Measurements from ENCODE around the gene GRK4.
"Not testable (repeated sequence)": the region's sequence is repeated elsewhere in the genome, so short reads cannot be mapped to it uniquely, and the experiment has no call there.

The GRK4 gene

GRCh38 chr4:2930758-2931511 lies 32.4 kb upstream of the GRK4 start:
- DNase-seq (ENCODE audit: low spot score) = no peak

DNA sequence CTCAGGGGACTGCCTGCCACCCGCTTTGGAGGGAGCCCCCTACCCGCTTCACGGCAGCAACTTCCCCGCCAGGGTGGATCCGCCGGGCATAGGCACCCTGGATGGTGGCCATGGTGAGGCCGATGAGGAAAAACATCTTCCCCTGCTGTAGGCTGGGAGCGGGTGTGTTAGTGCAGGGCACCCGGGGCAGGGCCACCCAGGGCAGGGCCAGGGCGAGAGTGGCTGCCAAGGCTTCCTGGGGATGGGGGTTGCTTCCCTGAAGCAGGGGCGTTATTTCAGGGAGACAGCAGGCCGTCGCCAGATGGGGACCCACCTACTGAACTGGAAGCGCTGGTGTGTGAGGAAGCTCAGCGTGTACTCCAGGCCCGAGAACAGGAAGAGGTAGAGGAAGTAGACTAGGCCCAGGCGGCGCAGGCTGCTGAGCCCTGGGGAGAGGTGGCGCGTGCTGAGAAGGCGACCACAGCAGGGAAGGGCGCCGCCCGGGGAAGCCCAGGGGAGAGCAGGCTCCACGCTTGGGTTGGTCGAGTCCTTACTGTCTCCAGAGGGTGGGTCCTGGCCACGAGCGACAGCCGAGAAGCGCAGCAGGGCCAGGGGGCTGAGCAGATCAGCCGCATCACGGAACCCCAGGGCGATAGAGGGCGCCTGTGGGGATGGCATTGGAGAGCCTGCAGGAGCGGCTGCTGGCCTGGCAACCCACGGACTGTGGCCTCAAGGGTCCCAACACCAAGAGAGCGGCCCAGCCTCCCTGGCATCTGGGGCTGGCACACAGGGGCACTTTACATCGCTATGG lies 31.7 kb upstream of the GRK4 start:
- DNase-seq (ENCODE audit: low spot score) = no peak

DNA sequence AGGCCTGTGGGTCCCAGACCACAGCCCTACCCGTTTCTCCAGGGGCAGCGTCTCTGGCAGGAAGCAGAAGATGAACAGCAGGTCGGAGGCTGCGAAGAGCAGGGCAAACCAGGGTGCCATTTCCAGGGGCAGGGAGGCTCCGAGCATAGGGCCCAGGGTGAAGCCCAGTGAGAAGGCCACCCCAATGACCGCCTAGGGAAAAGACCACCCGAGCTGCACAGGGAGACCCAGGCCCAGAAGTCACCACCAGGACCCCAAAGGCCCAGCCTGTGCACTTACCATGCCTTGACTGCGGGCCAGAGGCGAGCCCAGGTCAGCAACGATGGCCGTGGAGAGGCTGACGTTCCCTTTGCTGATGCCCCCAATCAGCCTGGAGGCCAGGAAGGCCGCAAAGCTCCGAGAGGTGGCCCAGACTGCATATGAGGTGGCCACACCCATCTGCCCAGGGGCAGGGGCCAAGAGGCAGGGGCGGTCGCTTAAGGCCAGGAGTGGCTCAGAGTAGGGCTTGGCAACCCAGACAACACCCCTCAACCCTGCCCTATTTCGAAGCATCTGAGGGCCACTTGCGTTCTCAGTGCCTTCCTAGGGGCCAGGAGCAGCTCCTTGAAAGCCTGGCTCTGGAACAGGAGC lies 30.9 kb upstream of the GRK4 start:
- DNase-seq (ENCODE audit: low spot score) = no peak

DNA sequence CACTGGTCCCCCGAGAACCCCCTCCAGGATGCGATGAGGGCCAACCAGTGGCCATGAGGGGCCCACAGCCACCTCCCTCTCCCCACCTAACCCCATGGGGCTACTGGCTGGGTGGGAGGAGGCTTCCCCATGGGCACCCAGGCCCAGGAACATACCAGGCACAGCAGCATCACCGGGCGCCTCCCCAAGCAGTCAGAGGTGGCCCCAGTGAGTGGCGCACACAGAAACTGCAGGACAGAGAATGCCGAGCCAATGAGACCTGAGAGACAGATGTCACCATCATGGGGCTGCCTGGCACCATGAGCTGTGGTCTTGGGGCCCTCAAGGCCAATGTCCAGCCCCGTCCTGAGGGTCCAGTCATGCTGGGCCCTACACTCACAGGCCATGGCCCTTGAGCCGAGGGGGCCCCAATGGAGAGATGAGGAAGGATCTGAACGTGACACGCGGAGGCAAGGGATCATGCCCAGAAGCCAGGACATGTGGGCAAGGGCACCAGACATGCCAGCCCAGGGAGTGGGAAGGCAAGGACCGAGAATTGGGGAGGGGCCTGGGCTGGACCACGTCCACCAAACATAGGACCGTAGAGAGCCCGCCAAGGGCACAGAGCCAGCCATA lies 30.3 kb upstream of the GRK4 start:
- DNase-seq (ENCODE audit: low spot score) = no peak

DNA sequence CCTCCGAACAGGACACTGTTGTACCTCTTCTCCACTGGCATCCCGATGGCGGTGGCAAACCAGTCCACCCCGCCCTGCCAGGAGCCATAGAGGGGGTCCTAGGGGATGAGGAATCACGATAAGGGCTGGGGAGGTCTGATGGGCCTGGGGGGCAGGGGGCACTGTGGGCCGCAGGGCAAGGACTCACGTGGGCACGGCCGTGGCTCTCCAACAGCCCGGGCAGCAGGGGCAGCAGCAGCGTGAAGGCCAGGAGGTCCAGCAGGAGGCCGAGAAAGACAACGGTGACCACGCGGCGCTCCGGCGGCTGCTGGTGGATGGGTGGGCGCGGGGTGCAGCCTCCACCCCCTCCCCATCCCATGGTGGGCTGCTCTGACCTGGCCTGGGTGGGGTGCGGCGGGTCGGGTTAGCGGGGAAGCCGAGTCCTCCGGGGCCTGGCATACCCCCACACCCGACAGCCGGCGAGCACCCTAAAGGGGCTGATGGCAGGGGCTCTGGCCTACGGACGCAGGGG lies 29.8 kb upstream of the GRK4 start:
- no peak for DNase-seq (ENCODE audit: low spot score)

GRCh38 chr4:2934077-2934812 lies 29.1 kb upstream of the GRK4 start:
- DNase-seq (ENCODE audit: low spot score) = peak; percentile 65

DNA sequence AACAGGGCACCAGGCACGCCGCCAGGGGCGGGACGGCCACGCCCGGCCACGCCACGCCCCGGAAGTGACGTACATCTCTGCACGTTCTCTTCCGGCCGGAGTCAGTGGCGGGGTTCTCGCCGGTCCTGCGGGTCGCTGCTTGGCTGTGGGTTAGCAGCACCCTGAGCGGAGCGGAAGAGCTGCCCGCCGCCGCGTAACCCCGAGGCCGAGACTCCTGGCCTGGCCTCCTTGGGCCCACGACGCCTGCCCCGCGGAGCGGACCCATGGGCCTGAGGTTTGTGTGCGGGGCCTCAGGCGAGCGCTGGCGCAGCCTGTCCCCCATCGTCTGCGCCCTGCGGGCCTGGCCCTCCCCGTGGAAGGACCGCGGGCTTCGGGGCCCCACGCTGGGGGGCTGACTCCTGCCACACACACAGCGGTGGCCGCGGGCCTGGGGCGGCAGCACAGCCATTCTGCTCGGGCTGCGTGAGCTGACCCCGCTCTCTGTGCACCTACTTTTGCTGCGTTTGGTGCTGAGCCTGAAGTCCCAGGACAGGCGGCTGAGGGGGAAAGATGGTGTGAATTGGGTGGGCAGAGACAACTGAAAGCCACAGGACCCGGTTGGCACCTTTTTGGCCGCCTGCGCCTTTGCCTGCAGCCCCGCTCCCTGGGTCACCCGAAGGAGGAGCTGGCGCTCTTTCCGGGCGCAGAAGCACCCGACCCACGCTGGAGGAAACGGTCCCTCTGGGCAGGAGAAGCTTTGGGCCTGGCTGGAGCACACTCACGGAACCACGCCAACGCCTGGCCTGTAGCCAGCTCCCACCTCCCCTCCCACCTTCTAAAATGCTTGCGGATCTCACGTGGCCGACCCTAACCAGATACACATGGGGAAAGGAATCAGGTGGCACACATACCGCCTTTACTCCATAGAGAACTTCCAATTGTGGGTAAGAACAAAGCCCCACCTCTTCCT lies 28.3 kb upstream of the GRK4 start:
- peak; percentile 94 for DNase-seq (ENCODE audit: low spot score)

DNA sequence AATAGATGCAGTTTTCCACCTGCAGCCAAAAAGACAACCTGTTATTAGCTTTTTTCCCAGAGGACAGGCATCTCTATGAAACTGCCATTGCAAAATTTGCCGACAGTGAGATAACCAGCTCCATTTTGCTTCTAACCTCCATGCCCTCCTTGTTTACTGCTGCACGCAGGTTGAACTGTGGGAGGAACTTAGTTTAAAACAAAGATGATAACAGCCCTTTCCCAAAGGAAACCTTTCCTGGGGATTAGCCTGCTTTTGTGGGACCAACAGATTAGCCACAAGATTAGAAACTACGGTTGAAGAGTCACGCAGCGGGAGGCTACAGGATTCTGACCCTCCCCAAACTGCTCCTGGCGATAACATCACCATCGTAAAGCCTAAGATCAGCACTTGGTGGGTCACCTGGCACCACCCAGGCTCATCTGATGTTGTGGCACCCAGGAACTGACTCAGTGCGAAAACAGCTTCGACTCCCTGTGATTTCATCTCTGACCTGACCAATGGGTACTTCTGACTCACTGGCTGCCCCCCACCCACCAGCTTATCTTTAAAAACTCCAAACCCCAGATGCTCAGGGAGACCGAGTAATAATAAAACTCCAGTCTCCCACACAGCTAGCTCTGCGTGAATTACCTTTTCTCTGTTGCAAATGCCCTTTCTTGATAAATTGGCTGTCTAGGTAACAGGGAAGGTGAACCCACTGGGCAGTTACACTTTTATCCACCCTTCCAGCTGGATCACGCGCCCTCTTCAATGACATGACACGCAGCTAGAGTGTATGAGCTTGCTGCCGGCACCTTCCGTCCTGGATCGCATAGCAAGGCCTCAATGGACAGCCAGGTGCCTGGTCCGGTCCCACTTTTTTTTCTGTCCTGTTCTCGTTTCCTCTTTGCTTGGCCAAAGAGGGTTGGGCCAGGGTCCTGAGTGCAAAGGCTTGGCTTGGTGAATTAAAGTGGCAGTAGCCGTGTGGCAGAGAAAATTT lies 27.3 kb upstream of the GRK4 start:
- no peak for DNase-seq (ENCODE audit: low spot score)

- peak; percentile 81 for DNase-seq (ENCODE audit: low spot score)
These were observed 26.6 kb upstream of the GRK4 start for GRCh38 chr4:2936773-2937145.

DNA sequence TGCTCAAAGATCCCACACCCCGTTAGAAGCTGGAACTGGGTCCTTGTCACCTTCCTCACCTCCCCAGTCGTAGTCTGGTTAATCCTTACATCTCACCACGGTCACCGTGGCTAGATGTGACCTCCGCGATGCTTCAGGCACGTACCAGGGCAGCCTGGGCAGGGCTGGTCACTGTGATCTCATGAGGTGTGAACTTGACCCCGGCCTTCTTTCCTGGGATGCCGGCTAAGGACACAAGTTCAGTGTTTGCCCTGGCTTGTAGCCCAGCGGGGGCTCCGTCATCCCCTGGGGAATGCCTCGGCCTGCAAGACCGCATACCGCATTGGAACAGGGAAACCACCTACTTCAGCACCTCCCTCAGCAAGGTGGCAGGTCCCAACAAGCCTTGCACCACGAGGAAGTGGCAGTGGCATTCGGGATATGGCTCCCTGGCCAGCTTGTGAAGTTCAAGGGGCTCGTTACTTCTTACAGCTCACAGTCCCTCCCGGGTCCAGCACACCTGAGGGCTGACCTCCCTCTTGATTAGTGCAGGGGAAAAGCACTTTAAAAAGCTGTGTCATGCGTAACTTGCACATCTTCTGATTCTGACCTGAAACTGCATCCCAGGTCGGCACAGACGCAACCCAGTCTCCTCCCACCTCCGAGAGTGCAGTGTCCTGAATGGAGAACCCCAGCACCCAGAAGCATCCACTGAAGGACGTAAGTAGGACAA lies 26.1 kb upstream of the GRK4 start:
- no peak for DNase-seq (ENCODE audit: low spot score)

GRCh38 chr4:2937986-2938385 lies 25.4 kb upstream of the GRK4 start:
- no peak for DNase-seq (ENCODE audit: low spot score)

GRCh38 chr4:2938411-2938810 lies 25.0 kb upstream of the GRK4 start:
- DNase-seq (ENCODE audit: low spot score) = not testable (repeated sequence)

DNA sequence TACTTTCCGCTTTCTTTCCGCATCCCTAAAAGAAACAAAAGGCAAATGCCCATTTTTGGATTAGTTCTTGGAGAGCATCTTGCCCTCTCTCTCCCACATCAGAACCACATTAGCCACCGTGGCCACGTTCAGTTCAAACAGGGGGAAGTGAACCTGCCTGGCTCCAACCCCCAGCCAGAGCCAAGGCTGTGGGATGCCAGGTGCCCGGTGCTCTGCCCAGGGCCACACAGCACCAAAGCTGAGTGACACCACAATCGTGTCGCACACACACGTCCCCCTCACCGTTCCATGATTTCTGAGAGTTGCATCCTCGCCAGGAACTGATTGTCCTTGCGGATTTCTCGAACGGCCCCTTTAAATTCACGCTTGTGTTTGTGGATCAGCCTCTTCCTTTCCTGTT lies 24.5 kb upstream of the GRK4 start:
- DNase-seq (ENCODE audit: low spot score) = no peak

DNA sequence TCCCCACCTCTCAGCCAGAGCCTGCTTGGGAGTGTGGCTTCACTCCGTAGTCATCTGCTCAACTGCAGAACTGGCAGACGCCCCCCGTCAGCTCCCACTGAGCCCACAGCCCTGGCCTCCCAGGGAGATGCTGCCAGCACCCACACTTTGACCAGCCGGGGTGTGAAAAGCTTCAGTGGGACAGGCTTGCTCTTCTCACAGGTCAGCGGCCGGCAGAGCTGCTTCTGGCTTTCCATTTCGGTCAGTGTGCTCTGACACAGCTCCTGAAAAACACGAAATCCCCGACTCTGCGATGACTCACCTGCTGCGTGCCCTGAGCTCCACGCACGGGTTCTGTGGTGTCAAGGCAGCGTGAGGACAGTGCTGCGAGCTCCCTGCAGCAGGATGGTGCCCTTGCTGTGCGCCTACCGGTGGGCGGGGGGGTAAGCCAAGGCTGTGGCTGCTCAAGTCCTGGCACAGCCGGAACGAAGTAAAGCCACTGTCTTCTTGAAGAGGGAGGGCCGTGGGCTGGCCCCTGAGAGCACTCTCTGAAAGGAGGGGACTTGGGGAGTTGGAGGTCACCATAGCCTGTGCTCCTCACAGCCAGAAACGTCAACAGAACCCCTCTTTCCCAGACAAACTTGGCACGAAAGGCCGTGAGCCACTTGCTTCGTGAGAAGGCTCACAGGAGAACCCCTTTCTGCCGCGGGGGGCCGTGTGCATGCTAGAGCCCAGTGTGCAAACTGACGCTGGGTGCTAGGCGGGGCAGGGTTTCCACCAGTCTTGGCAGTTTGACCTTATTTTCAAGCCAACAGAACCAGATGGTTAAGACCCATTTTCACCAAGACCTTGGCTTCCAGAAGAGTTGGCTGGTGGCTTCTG lies 23.8 kb upstream of the GRK4 start:
- DNase-seq (ENCODE audit: low spot score) = no peak

DNA sequence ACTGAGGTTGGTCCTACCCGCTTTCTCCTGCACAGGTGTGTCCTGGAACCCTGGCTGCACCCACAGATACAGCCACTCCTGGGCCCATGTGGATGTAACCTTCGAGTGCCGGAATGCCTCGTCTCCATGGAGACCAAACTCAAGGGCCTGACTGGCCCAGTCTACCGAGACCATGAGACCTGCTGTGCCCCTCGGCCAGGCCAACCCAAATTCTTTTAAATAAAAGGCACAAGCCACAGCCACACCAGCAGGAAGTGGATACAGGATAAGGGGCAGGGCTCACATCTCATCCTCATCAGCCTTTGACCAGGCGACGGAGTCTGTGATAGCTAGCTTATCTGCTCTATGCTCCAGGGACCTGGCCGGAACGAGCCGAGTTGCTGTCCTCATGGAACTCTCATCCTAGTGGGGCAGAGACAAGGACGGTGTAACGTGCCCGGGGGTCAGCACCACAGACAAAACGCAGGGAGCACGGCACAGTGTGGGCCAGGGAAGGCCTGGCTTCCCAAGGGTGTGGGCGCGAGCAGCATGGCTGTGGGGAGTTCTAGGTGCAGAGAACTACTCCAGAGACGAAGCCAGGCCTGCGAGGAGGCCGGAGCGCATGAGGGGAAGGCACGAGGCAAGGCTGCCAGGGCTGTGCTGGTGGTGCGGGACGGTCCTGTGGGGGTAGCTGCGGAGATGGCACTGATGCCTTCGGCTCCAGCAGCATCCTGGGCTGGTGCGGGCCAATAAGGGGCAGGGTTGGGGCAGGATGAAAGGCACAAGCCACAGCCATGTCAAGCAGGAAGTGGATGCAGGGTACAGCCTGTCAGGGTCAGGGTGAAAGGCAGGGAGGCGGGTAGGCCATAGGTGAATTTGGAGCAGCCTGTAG lies 22.9 kb upstream of the GRK4 start:
- DNase-seq (ENCODE audit: low spot score) = no peak

DNA sequence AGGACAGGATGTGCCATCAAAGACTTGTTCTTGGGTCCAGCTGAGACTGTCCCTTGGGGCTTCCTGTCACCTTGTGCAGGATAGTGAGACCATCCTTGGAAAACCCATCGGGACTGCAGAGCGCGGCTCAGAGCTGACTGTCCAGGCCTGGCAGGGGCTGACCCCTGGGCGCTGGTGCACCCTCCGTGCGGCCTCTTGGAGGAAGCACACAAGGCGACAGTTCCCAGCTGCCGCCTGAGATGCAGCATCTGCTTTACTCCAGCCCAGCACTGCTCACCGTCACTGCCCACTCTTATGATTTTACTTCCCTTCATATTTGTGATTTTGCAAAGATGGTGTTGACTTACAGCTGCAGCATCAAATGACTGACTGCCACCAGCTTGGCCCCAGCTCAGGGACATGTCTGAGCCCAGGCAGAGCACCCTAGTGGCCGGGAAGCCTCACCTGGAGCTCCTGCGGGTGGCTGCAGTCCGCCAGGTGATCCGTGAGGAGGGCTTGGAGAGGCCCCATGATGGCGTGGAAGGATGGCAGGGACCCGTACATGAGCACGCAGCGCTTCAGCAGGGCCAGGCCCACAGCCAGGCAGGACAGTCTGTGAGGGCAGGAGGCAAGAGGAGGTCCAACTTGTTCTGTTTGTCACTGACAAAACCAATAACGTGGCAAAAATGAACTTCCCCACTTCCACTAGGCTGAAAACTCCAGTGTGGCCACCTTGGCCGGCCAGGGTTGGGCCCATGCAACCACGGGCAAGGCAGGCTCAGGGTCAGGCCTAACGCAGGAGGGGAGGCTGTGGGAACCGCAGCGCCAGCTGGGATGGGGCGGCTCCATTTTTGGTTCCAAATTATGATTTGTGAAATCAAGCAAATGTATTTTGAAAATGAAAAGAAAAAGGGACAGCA lies 22.0 kb upstream of the GRK4 start:
- DNase-seq (ENCODE audit: low spot score) = no peak
